ENCODE measurements around the gene ING4.
A peak's percentile ranks its signal among the peaks of the same experiment; 100 is the strongest.

ING4 gene

GRCh38 chr12:6688543-6688998 lies 25.7 kb upstream of the ING4 start:
- no peak for DNase-seq (ENCODE audit: low read depth)

DNA sequence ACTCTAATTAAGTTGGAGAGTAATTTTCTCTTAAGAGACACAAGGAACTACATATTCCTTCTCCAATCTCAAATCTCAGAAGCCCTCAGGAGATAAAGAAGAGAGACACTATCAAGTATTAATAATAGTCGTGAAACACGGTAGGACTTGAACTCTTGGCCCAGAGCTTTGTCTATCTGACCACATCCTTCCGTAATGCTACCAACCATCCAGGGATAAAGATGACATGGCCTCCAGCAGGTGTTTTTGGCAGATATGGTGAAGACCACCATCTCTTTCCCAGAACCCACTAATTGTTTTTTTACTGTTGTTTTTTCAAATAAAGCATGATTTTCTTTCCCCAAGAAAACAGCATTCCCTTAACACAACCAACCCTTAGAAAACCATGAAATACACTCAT lies 22.9 kb upstream of the ING4 start:
- no peak for DNase-seq (ENCODE audit: low read depth)

GRCh38 chr12:6684609-6685008 lies 21.7 kb upstream of the ING4 start:
- DNase-seq (ENCODE audit: low read depth): no peak

- no peak for DNase-seq (ENCODE audit: low read depth)
Observed at GRCh38 chr12:6676962-6677361, 14.0 kb upstream of the ING4 start.

- DNase-seq (ENCODE audit: low read depth): no peak
Observed at GRCh38 chr12:6672143-6672542, 9.2 kb upstream of the ING4 start.

DNA sequence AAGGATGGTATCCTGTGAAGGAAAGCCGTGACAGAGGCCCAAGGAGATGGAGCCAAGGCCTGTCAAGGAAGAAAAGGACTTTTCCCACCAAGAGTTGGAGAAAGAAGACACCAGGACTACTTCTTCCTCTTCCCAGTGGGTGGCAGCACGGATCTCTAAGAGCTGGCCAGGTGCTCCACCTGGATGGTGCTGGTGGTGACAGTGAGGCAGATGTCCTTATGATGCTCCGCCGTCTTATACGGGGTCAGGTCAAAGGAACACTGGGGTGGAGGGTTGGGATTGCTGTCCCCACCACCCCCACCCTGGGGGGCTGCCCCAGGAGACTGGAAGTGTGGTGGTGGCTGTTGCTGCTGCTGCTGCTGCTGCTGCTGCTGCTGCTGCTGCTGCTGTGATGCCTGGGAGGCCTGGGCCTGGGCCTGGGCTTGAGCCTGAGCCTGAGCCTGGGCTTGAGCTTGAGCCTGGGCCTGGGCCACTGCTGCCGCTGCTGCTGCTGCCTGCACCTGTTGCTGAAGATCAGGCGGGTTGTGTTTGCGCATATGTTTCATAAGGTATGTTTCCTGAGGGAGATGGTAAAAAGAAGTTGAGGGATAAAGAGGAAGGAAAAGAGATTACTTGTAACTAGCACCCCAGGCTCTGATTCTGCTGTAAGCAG lies 4.8 kb upstream of the ING4 start:
- no peak for DNase-seq (ENCODE audit: low read depth)

DNA sequence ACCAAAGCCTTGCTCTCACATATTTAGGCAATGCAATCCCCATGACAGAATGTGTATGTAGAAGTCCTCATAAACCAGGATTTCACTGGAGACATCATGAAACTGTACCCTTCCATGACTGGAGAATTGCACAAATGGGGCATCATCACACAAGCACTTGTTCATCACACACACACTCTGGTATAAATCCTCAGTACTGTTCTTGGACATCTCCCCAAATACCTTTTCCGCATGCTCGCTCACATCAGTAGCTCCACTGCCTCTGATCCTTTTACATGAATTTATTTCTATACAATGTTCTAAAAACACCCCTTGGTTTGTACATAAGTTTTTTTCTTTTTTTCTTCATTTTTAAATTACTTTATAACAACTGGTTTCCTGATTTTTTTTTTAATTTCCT lies 3.3 kb upstream of the ING4 start:
- no peak for DNase-seq (ENCODE audit: low read depth)

DNA sequence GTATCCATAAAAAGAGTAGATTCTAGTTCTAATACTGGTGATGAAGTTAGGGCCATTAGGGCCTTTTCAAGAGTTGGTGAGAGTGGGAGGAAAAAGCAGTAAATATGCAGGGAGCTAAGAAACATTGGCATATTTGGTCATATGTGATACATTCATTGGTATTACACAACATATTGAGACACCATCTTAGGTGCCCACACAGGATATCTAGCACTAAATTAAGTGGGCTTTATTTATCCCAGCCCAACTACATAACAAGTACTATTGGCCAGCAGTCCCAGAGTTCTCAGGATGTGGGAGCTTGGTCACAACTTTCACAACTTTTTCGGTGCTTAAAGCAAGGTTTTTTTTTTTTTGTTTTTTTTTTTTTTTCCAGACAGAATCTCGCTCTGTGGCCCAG lies 2.0 kb upstream of the ING4 start:
- peak; percentile 8 for DNase-seq (ENCODE audit: low read depth)

DNA sequence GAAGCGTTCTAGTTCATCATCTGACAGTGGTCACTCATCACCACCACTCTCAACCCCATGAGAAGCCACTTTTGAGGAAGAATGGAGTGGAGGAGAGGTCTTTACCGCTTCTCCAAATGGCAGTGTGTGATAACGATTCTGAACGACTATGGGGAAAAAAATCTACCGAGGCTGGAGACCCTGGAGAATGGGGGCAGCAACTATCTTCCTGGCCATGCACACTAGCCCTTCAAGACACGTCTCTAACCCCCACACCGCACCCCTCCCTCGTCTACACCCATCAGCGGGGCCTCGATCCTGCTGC lies 365 bp downstream of the ING4 start:
- DNase-seq (ENCODE audit: low read depth): no peak

DNA sequence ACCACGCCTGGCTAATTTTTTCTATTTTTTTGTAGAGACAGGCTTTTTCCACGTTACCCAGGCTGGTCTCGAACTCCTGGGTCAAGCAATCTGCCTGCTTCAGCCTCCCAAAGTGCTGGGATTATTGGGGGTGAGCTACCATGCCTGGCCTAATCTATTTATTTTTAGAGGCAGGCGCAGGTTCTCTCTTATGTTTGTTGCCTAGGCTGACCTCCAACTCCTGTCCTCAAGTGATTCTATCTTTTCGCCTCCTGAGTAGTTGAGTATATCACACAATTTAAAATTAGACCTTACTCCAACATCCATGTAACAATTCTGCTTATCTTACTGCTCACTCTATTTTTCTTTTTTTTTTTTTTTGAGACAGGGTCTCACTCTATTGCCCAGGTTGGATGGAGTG lies 8.9 kb downstream of the ING4 start:
- no peak for DNase-seq (ENCODE audit: low read depth)

DNA sequence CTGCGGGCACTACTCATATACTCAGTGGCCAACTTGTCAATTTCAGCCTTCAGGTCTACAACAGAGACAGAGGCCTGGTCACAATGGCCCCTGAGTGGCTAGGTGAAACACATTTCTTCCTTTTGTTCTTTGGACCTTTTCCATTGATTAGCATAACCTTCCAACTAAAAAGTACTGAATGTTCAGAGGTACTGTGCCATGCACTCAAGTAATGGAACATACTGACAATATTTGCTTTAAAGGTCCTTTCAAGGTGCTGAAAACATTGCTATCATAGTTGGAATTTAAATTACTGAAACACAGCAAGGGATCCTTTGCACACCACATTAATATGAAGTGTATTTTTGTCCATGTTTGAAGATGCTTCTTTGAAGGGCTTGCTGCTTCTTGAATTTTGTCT lies 9.6 kb downstream of the ING4 start:
- DNase-seq (ENCODE audit: low read depth): no peak

GRCh38 chr12:6652391-6652790 lies 10.5 kb downstream of the ING4 start:
- DNase-seq (ENCODE audit: low read depth): no peak

DNA sequence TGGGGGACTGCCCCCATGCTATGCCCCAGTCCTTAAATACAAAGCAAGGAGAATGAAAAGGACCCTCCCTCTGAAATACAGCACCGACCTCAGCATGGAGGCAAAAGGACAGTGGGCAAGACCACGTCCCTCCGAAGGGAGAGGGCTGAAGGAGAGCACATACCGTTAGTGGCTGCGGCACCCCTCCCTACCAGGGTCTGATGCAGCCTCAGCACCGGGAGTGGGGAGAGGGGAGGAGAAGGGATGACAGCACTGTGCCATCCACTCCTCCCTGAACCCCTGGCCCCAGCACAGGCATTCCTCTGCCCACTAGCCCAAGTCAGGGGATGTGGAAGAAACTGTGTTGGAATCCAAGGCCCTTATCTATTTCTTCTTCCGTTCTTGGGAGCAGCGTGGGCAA lies 12.1 kb downstream of the ING4 start:
- no peak for DNase-seq (ENCODE audit: low read depth)

DNA sequence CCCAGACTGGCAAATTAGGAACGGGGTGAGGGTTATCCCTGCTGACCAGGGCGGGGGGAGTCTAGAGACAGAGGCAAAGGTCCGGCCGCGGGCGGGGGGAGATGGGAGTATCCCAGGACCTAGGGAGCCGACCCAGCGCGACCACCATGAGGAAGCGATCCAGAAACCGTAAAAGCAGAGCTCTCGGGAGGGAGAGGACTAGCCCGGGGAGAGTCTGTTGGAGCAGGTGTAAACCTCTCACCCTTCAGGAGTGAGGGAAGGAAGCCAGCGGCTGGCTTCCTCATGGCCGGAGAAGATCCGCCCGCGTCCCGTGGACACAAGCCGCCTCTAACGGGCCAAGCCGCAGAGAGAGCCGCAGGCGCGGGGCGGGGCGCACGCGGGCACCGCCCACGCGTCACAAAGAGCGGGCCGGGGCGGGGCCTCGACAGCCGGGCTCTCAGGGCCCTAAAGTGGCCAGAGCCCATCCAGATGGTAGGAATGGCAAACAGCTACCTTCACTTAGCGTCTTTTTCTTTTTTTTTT lies 15.8 kb downstream of the ING4 start, which contains the start of gene ACRBP:
TSS of gene ACRBP (minus strand) at position 350 of the 522 bp plus-strand sequence. CDS start at position 284, 66 bp downstream.
- DNase-seq (ENCODE audit: low read depth): peak; percentile 45

GRCh38 chr12:6646276-6647082 lies 16.4 kb downstream of the ING4 start:
- DNase-seq (ENCODE audit: low read depth): no peak

GRCh38 chr12:6644903-6645302 lies 18.0 kb downstream of the ING4 start:
- no peak for DNase-seq (ENCODE audit: low read depth)

DNA sequence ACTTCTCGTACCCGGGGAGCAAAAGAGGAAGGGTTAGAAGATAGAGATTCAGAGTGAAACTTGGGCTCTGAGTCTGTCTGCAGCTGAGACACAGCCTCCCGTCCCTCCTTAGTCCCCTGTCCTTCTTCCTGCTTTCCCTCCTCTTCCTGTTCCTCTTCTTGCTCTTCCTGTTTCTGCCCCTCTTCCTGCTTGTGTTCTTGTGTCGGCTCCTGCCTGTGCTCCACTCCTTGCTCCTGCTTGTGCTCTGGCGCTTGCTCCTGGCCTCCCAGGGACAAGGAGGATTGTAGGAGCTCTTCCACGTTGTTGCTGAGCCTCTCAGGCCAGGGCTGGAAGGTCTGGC lies 18.7 kb downstream of the ING4 start:
- DNase-seq (ENCODE audit: low read depth): no peak

DNA sequence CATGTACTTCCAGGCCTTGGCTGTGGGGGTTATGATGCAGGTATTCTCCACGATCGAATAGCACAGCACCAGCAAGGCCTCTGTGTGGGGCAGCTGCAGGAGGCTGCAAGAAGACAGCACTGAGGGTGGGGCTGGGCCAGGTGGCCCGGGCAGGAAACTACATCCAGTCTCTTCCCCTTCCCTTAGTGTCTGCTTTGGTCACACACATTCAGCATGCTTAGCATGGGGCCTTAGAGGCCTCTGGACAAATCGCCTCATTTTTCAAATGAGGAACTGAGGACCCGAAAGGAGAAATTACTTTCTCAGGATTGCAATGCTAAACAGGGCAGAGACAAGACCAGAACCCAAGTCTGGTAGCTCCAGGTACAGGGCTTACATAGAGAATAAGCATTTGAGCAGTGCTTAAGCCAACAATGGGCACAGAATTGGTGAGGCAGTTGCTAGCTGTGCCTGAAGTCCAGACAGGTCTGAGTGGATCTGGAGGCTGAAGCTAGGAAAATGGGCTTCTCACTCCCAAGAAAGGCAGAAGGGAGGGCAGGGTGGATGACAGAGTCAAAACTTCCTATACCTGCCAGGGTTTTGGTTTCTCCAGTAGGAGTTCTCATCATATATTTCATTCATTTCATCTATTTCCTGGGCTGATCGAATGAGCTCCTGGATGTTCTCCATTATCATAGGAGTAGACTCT lies 19.2 kb downstream of the ING4 start:
- DNase-seq (ENCODE audit: low read depth): no peak

GRCh38 chr12:6641131-6641530 lies 21.8 kb downstream of the ING4 start:
- DNase-seq (ENCODE audit: low read depth): no peak

DNA sequence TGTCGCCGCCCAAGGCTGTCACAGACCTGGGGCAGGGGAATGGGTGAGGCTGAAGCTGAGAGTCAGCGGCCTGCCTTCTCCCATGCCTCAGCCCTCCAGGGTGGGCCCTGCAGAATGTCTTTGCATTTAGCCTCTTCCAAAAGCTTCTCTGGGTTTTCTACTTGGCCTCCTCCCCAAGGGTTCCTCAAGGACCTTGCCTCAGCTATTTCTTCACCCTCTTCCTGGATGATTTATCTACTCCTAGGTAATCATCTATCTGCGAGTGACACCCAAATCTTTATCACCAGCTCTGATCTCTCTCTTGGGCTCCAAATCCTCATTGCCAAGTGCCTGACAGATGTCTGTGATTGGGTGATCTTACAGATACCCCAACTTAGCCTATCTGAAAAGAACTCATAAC lies 22.4 kb downstream of the ING4 start:
- DNase-seq (ENCODE audit: low read depth): no peak

DNA sequence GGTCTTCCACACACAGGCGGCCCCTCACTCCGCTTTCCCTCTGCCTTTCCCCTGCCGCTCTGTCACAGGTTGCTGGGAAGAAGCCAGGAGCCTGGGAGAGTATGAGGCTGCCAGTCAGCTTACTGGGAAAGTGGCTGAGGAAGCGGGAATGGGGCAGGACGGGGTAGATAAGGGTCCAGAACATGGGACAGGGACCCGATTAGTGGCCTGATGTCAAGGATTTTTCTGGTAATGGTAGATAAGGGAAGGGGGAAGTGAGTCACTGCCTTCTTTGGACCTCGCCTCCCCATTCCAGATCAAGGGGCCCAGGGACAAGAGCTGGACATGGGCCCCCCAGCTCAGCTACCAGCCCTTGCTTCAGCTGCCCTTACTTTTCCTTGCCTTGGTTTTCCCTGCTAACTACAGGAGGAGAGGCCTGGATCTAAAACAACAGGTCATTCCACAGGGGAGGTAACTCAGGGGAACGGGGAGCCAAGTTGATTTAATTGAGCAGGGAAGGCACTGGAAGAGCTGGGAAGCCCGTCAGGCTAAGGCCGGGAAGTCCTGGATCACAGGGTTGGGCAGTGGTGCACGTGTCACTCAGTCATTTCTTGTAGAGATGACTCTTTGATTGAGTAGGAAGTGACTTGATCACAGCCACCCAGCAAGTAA lies 23.6 kb downstream of the ING4 start:
- no peak for DNase-seq (ENCODE audit: low read depth)

- no peak for DNase-seq (ENCODE audit: low read depth)
Observed at GRCh38 chr12:6638305-6638704, 24.6 kb downstream of the ING4 start.

Measured in amniotic epithelial cell (primary cell).